AG09309 (cell line): ENCODE measurements around the gene PPP4R1.

Source experiments
- DNase-seq: peaks from one replicate; pipeline ENCODE4 v3.0.0-alpha.2; 2010; ENCODE audit warnings: low read depth
- H3K4me3 ChIP-seq: 2 replicates; pipeline ENCODE4 v1.5.1; 2011; ENCODE audit warnings: mild to moderate bottlenecking, low read depth, low read length, moderate library complexity; ENCODE audit not compliant: control insufficient read depth
- TF ChIP-seq, protein P1 (sequence below): IDR thresholded peaks from 2 replicates; pipeline ENCODE4 v1.5.1; 2011; ENCODE audit warnings: mild to moderate bottlenecking, low read depth, low read length, inconsistent platforms; ENCODE audit not compliant: insufficient read depth, control insufficient read depth; ENCODE audit errors: missing control alignments

The PPP4R1 gene

DNA sequence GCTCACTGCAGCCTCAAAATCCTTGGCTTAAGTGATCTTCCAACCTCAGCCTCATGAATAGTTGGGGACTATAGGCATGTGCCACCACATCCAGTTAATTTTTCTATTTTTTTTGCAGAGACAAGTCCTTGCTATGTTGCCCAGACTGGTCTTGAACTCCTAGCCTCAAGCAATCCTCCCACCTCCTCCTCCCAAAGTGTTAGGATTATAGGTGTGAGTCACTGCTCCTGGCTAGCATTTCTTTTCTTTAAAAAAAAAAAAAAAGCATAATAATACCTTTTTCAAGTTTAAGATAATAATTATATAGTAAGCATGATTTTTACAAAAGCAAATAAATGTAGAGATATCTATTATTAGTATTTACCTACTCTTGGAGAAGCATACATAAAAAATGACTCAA lies 36.1 kb downstream of the PPP4R1 start:
- H3K4me3 ChIP-seq, result no peak overlapping the region
- TF ChIP-seq, protein P1, sequence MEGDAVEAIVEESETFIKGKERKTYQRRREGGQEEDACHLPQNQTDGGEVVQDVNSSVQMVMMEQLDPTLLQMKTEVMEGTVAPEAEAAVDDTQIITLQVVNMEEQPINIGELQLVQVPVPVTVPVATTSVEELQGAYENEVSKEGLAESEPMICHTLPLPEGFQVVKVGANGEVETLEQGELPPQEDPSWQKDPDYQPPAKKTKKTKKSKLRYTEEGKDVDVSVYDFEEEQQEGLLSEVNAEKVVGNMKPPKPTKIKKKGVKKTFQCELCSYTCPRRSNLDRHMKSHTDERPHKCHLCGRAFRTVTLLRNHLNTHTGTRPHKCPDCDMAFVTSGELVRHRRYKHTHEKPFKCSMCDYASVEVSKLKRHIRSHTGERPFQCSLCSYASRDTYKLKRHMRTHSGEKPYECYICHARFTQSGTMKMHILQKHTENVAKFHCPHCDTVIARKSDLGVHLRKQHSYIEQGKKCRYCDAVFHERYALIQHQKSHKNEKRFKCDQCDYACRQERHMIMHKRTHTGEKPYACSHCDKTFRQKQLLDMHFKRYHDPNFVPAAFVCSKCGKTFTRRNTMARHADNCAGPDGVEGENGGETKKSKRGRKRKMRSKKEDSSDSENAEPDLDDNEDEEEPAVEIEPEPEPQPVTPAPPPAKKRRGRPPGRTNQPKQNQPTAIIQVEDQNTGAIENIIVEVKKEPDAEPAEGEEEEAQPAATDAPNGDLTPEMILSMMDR, result no peak
- DNase-seq, result no peak

DNA sequence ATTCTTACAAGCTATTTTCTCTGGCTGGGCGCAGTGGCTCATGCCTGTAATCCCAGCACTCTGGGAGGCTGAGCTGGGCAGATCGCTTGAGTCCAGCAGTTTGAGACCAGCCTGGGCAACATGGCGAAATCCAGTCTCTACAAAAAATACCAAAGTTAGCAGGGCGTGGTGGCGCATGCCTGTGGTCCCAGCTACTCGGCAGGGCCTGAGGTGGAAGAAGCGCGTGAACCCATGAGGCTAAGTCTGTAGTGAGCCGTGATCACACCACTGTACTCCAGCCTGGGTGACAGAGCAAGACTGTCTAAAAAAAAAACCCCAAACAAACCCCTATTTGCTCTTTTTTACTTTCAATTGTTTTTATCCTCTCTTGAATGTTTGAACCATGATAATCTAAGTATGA lies 37.0 kb downstream of the PPP4R1 start:
- DNase-seq, result no peak
- TF ChIP-seq, protein P1, result no peak
- no peak overlapping the region for H3K4me3 ChIP-seq

DNA sequence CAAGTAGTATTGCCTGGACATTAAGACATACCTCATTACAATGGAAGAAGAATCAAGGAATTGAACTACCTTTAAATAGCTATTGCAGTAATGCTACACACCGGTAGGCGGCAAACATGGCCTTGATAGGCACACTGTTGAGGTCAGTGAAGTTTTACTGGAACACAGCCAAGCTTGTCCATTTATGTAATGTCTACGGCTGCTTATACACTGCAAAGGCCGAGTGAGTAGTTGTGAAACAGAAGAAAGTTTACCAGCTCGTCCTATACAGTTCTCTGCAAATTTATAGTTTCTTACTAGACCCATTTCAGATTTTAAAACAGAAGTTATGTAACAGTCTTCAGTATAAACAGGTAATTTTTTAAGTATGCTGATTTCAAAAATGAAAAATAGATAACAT lies 38.8 kb downstream of the PPP4R1 start:
- H3K4me3 ChIP-seq, result no peak overlapping the region
- peak; percentile 87 for DNase-seq
- TF ChIP-seq, protein P1, result peak; percentile 68

DNA sequence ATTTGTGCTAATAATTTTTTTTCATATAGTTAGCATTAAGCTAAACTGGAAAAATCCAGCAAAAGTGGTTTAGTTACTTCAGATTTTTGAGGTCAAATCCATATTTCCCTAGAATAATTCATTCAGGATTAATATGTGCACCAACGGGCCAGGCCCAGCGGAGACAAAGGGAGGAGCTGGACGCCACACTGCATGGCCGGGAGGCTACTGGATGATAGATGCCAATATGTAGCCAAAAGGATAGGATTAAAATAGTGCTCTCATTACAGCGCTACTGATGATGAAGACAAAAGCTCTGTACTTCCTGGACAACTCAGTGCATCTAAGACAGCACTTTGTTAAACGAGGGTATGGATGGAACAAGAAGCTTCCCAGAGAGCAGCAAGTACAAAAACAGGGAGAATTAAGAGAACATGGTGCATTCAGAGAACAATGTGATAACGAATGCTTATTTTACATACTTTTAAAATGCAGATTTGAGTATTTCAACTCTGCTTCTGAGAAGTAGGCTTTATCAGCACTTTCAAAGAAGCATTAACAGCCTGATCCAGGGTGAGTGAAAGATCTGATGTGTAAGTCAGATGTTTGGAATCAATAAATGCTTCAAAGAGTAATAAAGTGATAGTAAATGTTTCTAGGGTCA lies 39.8 kb downstream of the PPP4R1 start:
- TF ChIP-seq, protein P1, result no peak
- no peak overlapping the region for H3K4me3 ChIP-seq

DNA sequence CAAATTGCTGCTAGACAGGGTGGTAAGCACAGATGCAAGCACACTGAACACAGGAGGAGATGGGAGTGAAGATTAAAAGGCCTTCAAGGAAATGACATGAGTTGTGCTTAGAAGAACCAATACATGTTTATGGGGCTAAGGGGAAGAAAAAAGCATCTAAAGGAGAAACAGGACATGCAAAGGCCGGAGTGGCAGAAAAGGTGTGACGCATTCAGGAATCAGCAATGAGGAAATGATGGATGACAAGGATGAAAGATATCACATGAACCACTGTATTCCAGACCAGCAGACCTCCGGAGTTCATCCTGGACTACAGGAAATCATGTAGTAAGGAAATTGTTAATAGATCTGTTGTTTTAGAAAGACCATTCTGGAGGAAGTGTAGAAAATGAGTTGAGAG lies 42.8 kb downstream of the PPP4R1 start:
- DNase-seq, result no peak
- TF ChIP-seq, protein P1, result no peak

More for the DNA sequence above, 39.8 kb downstream of the PPP4R1 start:
- no peak for DNase-seq

DNA sequence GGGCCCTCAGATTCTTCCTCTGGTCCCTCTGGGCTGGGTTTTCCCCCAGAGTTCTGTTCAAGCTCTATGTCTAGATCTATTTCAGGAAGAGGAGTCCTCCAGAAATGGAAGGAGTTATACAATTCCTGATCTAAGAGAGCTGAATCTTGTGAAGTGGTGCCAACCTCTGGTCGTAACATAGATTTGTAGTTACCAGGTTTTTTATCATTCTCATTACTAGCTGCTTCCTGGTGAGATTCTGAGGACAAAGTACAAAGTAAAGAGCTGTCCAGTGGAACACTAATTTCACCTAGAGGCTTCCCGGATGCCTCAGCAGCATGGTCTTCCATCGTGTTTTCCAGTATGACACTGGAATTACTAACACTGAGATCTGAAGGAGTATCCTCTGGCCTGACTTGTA lies 44.1 kb downstream of the PPP4R1 start:
- H3K4me3 ChIP-seq, result no peak overlapping the region
- TF ChIP-seq, protein P1, result no peak
- DNase-seq, result no peak

More for the DNA sequence above, 42.8 kb downstream of the PPP4R1 start:
- H3K4me3 ChIP-seq, result no peak overlapping the region
